ENCODE data around the gene CRHR2. TPM values are rescaled to one million over a fixed set of nuclear protein-coding genes. Genes with fewer than 3 reads are reported as not detected.

CRHR2 gene
- polyA plus RNA-seq, 1 of the 3 experiments (the other 2 are of a cell fraction), result not detected

GRCh38 chr7:30657131-30657530 is 25.1 kb downstream of the CRHR2 start:
- Histone ChIP-seq H3K4me3 (ENCODE audit: low read depth in 2 of 2, low read length in 1 of 2) (no peak overlapping the region), H3K9me3 (no peaks in the 10 kb centered on the region), H2AFZ (ENCODE audit: low read depth) (no peak overlapping the region), H3K27me3 (ENCODE audit: insufficient read depth) (no peaks in the 10 kb centered on the region), H4K20me1 (ENCODE audit: insufficient read depth) (no peaks in the 10 kb centered on the region), H3K79me2 (ENCODE audit: insufficient read depth) (no peaks in the 10 kb centered on the region), H3K4me2 (no peak overlapping the region), H3K9me2 (no peaks in the 10 kb centered on the region), H3K36me3 (replicated peaks in 1 of 2; ENCODE audit: control insufficient read depth in 1 of 2, insufficient read depth in 2 of 2, low read length in 1 of 2) (no peaks in the 10 kb centered on the region), H3K27ac (ENCODE audit: low read depth in 2 of 2, low read length in 1 of 2) (no peak overlapping the region), H3K4me1 (ENCODE audit: control insufficient read depth in 1 of 2, insufficient read depth in 2 of 2, low read depth in 1 of 2, low read length in 1 of 2) (peaks cover 0 to 8% of the 10 kb centered on the region in 2 experiments; a peak in 1 of 4 replicates), H3K9ac (no peak overlapping the region), H3F3A (replicated peaks; ENCODE audit: insufficient read depth) (no peaks in the 10 kb centered on the region)
- no peak for DNase-seq
- TF ChIP-seq PBX3 (IDR thresholded peaks at IDR 0.05) (no peak), REST (IDR thresholded peaks at IDR 0.05; ENCODE audit: low read depth, low read length) (no peak), RAD21 (IDR thresholded peaks at IDR 0.05; ENCODE audit: low read length) (no peak), ELF1 (IDR thresholded peaks at IDR 0.05) (no peak), CHD2 (IDR thresholded peaks at IDR 0.05; ENCODE audit: low read length, partially characterized antibody) (no peak), NFIC (IDR thresholded peaks at IDR 0.05; ENCODE audit: borderline replicate concordance) (no peak), RFX5 (IDR thresholded peaks at IDR 0.05; ENCODE audit: low read length) (no peak), MAX (IDR thresholded peaks at IDR 0.05; ENCODE audit: low read depth) (no peak), USF1 (IDR thresholded peaks at IDR 0.05; ENCODE audit: borderline replicate concordance, low read depth) (no peak), MXI1 (IDR thresholded peaks at IDR 0.05; ENCODE audit: low read depth, low read length) (no peak), CTCF (IDR thresholded peaks at IDR 0.05) (no peak)
- ChIA-PET POLR2A (no interaction called here), CTCF (no interaction called here)
- 35% methylated on average over 2 of the region's 2 CpGs for WGBS (ENCODE audit: low lambda C conversion rate)
